Common myeloid progenitor, CD34-positive (primary cell): Measurements from ENCODE around the gene CXCL14.

ENCODE experiments used
- CTCF ChIA-PET: fragments of 350-600 bp; sonication (Branson Sonifier 250); formaldehyde crosslinking; loops from one replicate; lab custom pipeline; 2021; ENCODE audit warnings: antibody characterized with exemption; lab: Charles Lee
- POLR2A ChIA-PET: fragments of 350-600 bp; sonication (Branson Sonifier 250); formaldehyde crosslinking; loops from one replicate; lab custom pipeline; 2021; ENCODE audit warnings: antibody characterized with exemption; lab: Charles Lee
- DNase-seq, 3 donors: peaks; one replicate each; pipeline versions ENCODE4 v3.0.0 to v3.0.0-alpha.2; 2013
- H3K27ac ChIP-seq, 2 experiments: 1 replicate in 1 of 2; 2 replicates in 1 of 2; pipeline ENCODE4 v1.7.0; 2013; ENCODE audit warnings: inconsistent platforms in 2 of 2, low read length in 2 of 2, mild to moderate bottlenecking in 2 of 2, low read depth in 1 of 2, moderate library complexity in 1 of 2; ENCODE audit not compliant: severe bottlenecking in 2 of 2, insufficient read depth in 1 of 2, poor library complexity in 1 of 2
- H3K27me3 ChIP-seq, 5 experiments: replicated peaks in 2 of 5; 1 replicate in 3 of 5; 2 replicates in 2 of 5; pipeline versions ENCODE4 v1.6.1 to v1.7.0; 2013; ENCODE audit warnings: low read length in 4 of 5, mild to moderate bottlenecking in 2 of 5, moderate library complexity in 2 of 5, inconsistent platforms in 1 of 5; ENCODE audit not compliant: insufficient read depth in 5 of 5, control insufficient read depth in 4 of 5
- H3K36me3 ChIP-seq, 4 experiments: 1 replicate in 2 of 4; 2 replicates in 2 of 4; pipeline versions ENCODE4 v1.6.1 to v1.7.0; 2013; ENCODE audit warnings: low read length in 3 of 4, control low read depth in 1 of 4, mild to moderate bottlenecking in 1 of 4; ENCODE audit not compliant: control insufficient read depth in 4 of 4, insufficient read depth in 4 of 4
- H3K4me1 ChIP-seq, 4 experiments: 1 replicate in 3 of 4; 2 replicates in 1 of 4; pipeline versions ENCODE4 v1.6.1 to v1.7.1; 2013; ENCODE audit warnings: low read length in 3 of 4, mild to moderate bottlenecking in 3 of 4, control low read depth in 1 of 4, inconsistent platforms in 1 of 4, moderate library complexity in 1 of 4; ENCODE audit not compliant: control insufficient read depth in 4 of 4, insufficient read depth in 4 of 4; ENCODE audit errors: control extremely low read depth in 1 of 4
- H3K4me3 ChIP-seq, 7 experiments: 1 replicate in 4 of 7; 2 replicates in 3 of 7; pipeline versions ENCODE4 v1.5.1 to v1.7.0; 2013; ENCODE audit warnings: mild to moderate bottlenecking in 7 of 7, low read length in 6 of 7, moderate library complexity in 6 of 7, inconsistent platforms in 2 of 7, low read depth in 2 of 7, control low read depth in 1 of 7; ENCODE audit not compliant: insufficient read depth in 4 of 7, control insufficient read depth in 1 of 7; ENCODE audit errors: extremely low read depth in 1 of 7
- H3K9me3 ChIP-seq, 5 experiments: 1 replicate in 4 of 5; 2 replicates in 1 of 5; pipeline versions ENCODE4 v1.6.1 to v1.7.1; 2013; ENCODE audit warnings: low read length in 4 of 5, mild to moderate bottlenecking in 2 of 5, inconsistent platforms in 1 of 5, low read depth in 1 of 5, moderate library complexity in 1 of 5; ENCODE audit not compliant: control insufficient read depth in 4 of 5, insufficient read depth in 2 of 5; ENCODE audit errors: control extremely low read depth in 1 of 5
- WGBS: methylation state at CpG from one replicate; pipeline ENCODE4 v1.1.5; 2013; ENCODE audit not compliant: insufficient coverage; 5-methylcytosine and 5-hydroxymethylcytosine counted together

Gene CXCL14

GRCh38 chr5:135604056-135604455 is 25.3 kb upstream of the CXCL14 start:
- H3K27ac ChIP-seq: no peak overlapping the region
- no peaks in the 10 kb centered on the region for H3K36me3 ChIP-seq
- no peaks in the 10 kb centered on the region for H3K9me3 ChIP-seq
- ChIA-PET POLR2A (no interaction called here), CTCF (interaction anchor here (0.9 kb wide), 1 partner anchor 10 kb away, joined by 3 read pairs; no protein-coding TSS in a partner anchor)
- no peaks in the 10 kb centered on the region for H3K4me1 ChIP-seq
- DNase-seq: no peak
- no peak overlapping the region for H3K4me3 ChIP-seq
- peaks cover 2 to 20% (median 3%) of the 10 kb centered on the region in 5 experiments for H3K27me3 ChIP-seq
- WGBS: 98% methylated on average over 4 of the region's 7 CpGs

DNA sequence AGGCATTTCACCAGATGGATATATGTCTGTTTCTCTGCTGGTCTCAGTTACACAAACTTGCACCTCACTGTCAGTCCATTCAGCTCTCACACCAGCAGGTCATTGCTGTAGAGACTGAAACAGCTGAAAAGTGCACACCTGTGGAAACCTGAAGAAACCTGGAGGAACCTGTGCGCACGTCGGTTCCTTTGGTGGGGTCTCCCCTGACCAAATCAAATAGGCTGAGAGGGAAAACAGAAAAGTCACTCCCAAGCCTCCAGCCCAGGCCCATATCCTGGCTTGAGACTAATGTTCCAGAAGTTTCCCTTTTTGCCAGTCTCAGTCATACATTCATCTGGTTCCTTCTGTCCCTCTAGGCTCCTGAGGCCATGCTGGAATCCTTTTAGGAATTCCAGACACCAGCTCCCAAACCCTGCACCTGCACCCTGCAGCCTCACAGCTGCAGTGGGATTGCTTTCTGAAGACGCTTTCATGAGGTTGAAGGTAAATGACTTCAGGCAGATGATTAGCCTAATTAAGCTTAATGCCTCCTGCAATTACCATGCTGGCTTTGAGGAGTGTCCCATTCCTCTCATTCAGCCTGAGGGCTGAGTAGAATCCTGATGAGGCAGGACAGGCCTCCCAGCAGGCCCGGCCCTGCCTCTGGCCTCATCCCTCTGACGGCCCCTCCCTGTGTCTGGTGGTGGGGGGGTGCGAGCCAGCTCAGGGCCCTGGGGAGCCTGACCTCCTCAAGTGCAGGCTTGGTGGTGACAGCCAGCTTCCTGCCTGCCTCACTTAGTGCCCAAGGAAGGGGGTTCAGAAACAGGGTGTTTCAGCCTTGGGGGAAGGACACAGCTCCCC is 24.3 kb upstream of the CXCL14 start:
- Histone ChIP-seq H3K36me3 (no peaks in the 10 kb centered on the region), H3K4me1 (no peaks in the 10 kb centered on the region), H3K4me3 (no peak overlapping the region), H3K27ac (no peak overlapping the region), H3K27me3 (peaks cover 0 to 16% (median 3%) of the 10 kb centered on the region in 5 experiments), H3K9me3 (no peaks in the 10 kb centered on the region)
- no peak for DNase-seq
- ChIA-PET POLR2A (no interaction called here), CTCF (interaction anchor here (0.9 kb wide), 1 partner anchor 11 kb away, joined by 3 read pairs; no protein-coding TSS in a partner anchor)
- 90% methylated on average over 6 of the region's 7 CpGs for WGBS

DNA sequence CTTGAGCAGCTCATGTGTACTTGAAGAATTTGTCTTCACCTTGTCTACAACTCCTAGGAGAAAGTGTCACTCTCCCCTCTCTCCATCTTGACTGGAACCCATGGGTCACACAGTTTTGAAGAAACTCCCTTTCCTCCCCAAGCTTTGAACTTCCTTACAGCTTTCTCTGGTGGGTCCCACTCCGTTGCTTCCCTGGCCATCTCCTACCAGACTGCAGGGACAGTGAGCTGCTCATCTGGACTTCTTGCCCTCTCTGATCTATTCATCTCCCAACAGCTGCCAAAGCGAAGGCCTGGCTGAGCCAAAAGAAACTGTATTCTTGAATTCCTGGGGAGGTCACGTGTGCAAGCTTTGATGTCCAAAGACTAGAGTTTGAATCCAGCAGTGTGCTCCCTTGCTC is 22.7 kb upstream of the CXCL14 start:
- no peaks in the 10 kb centered on the region for H3K36me3 ChIP-seq
- ChIA-PET CTCF (no interaction called here), POLR2A (no interaction called here)
- H3K27me3 ChIP-seq: peaks cover 0 to 13% (median under 1%) of the 10 kb centered on the region in 5 experiments
- no peaks in the 10 kb centered on the region for H3K4me1 ChIP-seq
- DNase-seq: no peak
- no peaks in the 10 kb centered on the region for H3K9me3 ChIP-seq
- H3K27ac ChIP-seq: no peak overlapping the region
- H3K4me3 ChIP-seq: no peak overlapping the region
- WGBS: 100% methylated on average over 3 of the region's 3 CpGs

- DNase-seq: peak in 2 of 3 donors; percentile 17 to 20
- POLR2A ChIA-PET: no interaction called here
- 70% methylated on average over 4 of the region's 6 CpGs for WGBS
- CTCF ChIA-PET: no interaction called here
- H3K4me1 ChIP-seq: no peaks in the 10 kb centered on the region
- H3K4me3 ChIP-seq: no peak overlapping the region
- H3K9me3 ChIP-seq: no peaks in the 10 kb centered on the region
- no peak overlapping the region for H3K27ac ChIP-seq
- H3K36me3 ChIP-seq: no peaks in the 10 kb centered on the region
- peaks cover 0 to 12% (median 0%) of the 10 kb centered on the region in 5 experiments for H3K27me3 ChIP-seq
These were observed 22.2 kb upstream of the CXCL14 start for GRCh38 chr5:135600971-135601381.

- H3K4me3 ChIP-seq: no peak overlapping the region
- POLR2A ChIA-PET: no interaction called here
- DNase-seq: no peak
- peaks cover 0 to 12% (median 0%) of the 10 kb centered on the region in 5 experiments for H3K27me3 ChIP-seq
- H3K27ac ChIP-seq: no peak overlapping the region
- 88% methylated on average over 5 of the region's 5 CpGs for WGBS
- no peaks in the 10 kb centered on the region for H3K4me1 ChIP-seq
- no peaks in the 10 kb centered on the region for H3K36me3 ChIP-seq
- H3K9me3 ChIP-seq: peaks cover 0 to 2% (median 0%) of the 10 kb centered on the region in 5 experiments
- CTCF ChIA-PET: no interaction called here
These were observed 21.4 kb upstream of the CXCL14 start for GRCh38 chr5:135600152-135600570.

GRCh38 chr5:135599421-135600151 is 20.8 kb upstream of the CXCL14 start:
- Histone ChIP-seq H3K4me3 (no peak overlapping the region), H3K36me3 (no peaks in the 10 kb centered on the region), H3K9me3 (peaks cover 0 to 2% (median 0%) of the 10 kb centered on the region in 5 experiments), H3K27ac (no peak overlapping the region), H3K4me1 (no peaks in the 10 kb centered on the region), H3K27me3 (peaks cover 0 to 14% (median 0%) of the 10 kb centered on the region in 5 experiments)
- 88% methylated on average over 4 of the region's 6 CpGs for WGBS
- POLR2A ChIA-PET: no interaction called here
- CTCF ChIA-PET: interaction anchor here (0.7 kb wide), 1 partner anchor 116 kb away, joined by 3 read pairs; no protein-coding TSS in a partner anchor
- DNase-seq: no peak
